UCSD-AML1 (cell line): ENCODE results near the gene CTNNA1.
"Not testable (repeated sequence)": the region's sequence is repeated elsewhere in the genome, so short reads cannot be mapped to it uniquely, and the experiment has no call there.

ENCODE experiments used
- DNase-seq: peaks from one replicate; lab custom pipeline; 2025; ENCODE audit not compliant: unreplicated experiment; lab: John Stamatoyannopoulos, UW

Gene CTNNA1

DNA sequence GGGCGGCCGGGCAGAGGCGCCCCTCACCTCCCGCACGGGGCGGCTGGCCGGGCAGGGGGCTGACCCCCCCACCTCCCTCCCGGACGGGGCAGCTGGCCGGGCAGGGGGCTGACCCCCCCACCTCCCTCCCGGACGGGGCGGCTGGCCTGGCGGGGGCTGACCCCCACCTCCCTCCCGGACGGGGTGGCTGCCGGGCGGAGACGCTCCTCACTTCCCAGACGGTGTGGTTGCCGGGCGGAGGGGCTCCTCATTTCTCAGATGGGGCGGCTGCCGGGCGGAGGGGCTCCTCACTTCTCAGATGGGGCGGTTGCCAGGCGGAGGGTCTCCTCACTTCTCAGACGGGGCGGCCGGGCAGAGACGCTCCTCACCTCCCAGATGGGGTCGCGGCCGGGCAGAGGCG is 57.6 kb downstream of the CTNNA1 start:
- not testable (repeated sequence) for DNase-seq

DNA sequence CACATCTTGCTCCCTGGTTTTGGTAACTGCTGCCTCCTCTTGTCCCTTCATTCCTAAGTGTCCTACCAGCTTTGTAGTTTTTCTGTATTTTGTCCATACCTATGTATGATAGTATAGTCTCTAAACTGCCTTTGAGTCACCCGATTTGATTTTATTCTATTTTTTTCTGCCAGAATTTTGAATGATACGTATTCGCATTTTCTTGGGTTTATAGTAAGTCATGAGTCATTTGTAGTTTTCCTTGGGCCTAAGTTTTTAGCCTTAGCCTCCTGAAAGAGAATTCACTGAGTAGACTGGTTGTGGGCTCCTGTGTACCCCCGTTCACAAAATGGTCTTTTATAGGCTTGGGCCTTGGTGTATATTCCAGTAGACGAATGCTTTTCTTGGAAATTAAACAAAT is 62.3 kb downstream of the CTNNA1 start:
- no peak for DNase-seq

- DNase-seq, result no peak
Observed at GRCh38 chr5:138817241-138817640, 64.0 kb downstream of the CTNNA1 start.

GRCh38 chr5:138819081-138819480 is 65.9 kb downstream of the CTNNA1 start:
- no peak for DNase-seq

DNA sequence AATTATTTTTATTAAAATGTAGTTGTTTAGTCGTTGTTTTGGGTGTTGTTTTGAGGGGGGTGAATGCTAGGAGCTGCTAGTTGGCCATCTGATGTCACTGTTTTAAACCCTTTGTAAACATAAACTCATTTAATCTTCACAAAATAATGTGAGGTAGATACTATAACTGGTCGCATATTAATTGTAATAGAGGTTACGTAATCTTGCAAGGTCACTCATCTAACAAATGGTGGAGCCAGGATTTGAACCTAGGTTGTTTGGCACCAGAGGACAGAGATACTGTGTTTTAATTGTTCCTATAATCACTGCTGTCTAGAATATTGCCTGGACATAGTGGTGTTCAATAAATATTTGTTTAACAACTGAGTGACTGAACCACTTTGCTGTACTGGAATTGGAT is 67.5 kb downstream of the CTNNA1 start:
- DNase-seq, result no peak

GRCh38 chr5:138824516-138824915 is 71.3 kb downstream of the CTNNA1 start:
- no peak for DNase-seq

DNA sequence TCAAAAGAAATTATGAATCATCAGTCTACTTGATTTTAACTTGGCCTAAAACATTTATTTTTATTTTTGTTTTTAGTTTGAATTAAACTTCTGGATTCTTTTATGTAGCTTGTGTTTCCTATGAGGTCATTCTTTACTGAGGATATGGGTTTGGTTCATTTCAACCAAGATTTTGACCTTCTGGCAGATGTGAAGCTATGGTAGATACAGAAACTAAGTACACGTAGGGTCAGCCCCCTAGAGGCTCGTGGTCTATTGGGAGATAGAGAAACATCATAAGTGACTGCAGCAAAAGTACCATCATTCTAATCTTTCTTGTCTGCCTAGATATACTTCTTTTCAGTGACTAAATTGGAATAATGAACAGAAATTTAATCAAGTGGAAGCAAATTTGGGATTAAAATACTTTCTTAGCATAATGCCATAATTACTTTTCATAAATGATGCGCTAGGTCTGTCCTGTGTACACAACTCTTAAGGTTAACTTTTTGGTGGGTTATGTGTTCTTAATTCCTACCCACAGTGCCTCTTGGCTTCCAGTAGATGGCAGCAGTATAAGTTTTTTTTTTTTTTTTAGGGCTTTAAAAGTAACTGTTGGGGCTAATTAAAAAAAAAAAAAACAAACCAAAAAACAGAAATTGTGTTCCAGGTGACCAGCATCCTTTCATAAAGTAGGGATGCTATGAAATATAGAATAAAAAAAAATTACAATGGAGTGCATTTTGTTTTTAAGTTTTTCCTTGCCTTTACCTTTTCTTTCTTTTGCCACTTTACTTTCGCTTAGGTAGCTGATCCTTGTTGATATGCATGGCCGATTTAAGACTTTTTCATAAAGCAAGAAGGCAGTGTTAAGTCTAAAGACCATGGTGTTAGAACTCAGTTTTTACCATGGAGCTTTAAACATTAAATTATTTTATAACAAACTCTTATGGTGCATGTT is 72.0 kb downstream of the CTNNA1 start:
- DNase-seq, result no peak

DNA sequence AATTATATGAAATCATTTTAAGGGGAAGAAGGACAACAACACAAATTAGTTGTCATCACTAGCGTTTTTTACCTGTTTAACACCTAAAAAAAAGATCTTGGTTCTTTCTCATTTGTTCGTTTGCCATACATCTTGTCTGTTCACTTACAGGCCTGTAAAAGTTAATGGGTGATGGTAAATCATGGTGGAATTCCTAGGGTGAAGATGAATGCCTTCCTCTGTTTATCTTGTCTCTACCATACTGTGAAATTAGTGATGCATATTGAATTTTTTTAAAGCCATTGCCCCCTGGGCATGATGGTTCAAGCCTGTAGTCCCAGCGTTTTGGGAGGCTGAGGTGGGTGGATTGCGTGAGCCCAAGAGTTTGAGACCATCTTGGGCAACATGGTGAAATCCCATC is 75.3 kb downstream of the CTNNA1 start:
- DNase-seq, result no peak

DNA sequence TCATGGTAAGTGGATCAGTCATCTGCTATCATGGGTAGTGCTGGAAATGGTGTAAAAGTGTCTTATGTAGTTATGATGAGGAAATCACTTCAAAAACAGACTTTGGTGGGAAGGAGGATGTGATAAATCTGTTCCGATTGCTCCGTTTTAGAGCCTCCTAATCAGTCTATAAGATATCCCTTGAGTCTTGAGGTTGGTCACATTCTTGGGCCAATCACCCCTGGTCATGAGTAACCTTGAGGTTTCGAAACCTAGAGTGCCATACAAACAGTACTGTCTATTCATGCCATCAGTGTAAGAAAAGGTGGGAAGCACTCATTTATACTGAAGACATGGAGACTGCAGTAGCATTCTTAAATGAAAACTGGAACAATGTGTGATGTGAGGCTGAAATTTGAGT is 76.1 kb downstream of the CTNNA1 start:
- DNase-seq, result no peak

- no peak for DNase-seq
Observed at GRCh38 chr5:138831703-138832102, 78.5 kb downstream of the CTNNA1 start.

DNA sequence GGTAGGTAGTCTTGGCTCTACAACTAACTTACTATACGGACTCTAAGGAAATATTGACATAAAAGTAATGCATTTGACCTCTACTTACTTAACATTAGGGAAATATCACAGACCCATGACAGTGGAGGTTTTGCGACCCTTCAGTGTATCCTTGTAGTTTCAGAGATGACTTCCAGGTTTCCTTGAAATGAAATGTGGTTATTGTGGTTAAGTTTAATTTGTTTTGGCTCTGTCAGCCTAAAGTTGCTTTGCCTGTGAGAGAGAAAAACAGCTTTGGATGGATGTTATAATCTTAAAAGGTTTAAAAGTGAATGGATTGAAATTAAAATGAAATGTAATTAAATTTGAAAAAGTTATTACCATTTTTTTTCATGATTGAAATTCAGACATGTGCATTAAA is 79.0 kb downstream of the CTNNA1 start:
- no peak for DNase-seq

- no peak for DNase-seq
Observed at GRCh38 chr5:138833080-138833479, 79.9 kb downstream of the CTNNA1 start.

- no peak for DNase-seq
Observed at GRCh38 chr5:138833726-138834480, 80.7 kb downstream of the CTNNA1 start.

- DNase-seq, result not testable (repeated sequence)
Observed at GRCh38 chr5:138834853-138835252, 81.6 kb downstream of the CTNNA1 start.

DNA sequence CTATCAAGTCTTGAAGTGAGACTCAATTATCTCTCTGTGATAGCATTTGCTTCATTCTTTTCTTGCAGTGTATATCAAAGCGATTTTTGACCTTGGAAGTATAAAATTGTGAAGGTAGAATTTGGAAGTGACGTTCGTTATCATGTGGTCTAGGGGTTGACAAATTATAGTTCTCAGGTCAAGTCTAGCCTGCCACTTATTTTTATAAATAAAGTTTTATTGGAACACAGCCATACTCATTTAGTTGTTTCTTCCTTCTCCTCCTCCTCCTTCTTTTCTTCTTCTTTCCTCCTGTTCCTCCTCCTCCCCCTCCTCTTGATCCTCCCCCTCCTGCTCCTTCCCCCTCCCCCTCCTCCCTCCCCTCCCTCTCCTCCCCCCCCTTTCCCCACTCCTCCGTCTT is 83.9 kb downstream of the CTNNA1 start:
- DNase-seq, result no peak

GRCh38 chr5:138840103-138840502 is 86.9 kb downstream of the CTNNA1 start:
- DNase-seq, result no peak

GRCh38 chr5:138841531-138841930 is 88.3 kb downstream of the CTNNA1 start:
- no peak for DNase-seq

DNA sequence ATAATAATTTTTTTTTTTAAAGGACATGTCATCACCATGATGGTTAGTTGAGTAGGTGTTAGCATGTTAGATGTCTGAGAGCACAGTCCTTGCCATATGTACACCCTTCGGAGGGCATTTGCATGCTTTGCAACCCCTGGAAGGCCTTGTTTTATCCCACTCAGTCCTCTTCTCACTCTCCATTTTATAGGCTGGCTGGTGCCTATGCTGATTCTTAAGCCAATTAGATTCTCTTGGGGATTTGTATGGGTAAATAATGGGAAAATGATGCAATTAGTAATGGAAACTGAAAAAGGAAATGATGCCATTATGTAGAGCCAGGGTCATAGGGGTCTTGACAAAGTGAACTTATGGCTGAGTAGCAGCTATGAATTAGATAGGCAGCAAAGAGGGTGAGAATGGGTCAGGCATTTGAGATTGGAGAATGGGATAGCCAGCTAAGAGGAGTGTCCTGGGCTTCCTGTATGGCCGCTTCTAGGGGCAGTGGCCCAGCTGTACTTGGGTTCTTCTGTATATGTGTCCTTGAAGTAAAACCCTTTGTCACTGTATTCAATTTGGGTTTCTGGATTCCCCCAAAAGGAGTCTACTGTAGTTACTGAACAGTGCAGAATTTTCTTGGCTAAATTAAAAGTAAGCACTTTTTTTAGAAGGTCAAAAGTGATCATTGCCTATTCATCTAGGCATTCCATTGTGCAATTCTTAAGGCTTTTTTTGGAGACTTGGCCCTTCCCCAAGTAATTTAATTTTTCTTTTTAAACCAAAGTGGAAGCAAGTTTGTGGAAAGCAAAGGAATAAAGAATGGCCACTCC is 90.3 kb downstream of the CTNNA1 start:
- no peak for DNase-seq

GRCh38 chr5:138844125-138844461 is 90.9 kb downstream of the CTNNA1 start:
- no peak for DNase-seq

GRCh38 chr5:138844812-138845513 is 91.7 kb downstream of the CTNNA1 start:
- DNase-seq, result no peak

- no peak for DNase-seq
Observed at GRCh38 chr5:138849439-138849838, 96.2 kb downstream of the CTNNA1 start.
